Measurements from ENCODE around the gene CTIF.

DNA sequence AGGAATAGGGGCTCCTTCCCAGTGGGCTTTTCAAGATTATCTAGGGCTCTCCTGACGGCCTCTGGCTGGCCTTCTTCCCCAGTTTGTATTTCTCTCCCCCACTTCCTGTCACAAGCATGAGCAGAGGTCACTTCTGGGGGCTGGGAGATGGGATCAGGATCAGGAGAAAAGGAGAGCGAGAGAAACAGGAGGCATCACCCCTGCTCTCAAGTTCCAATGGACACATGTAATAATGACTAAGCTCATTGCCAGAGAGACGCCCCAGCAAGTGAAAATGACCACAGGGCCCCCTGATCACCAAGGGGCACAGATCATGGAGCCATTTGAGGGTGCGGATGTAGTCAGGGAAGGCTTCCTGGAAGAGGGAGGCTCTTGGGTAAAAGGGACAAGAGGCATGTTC lies 319.8 kb downstream of the CTIF start:
- TF ChIP-seq, protein P1, sequence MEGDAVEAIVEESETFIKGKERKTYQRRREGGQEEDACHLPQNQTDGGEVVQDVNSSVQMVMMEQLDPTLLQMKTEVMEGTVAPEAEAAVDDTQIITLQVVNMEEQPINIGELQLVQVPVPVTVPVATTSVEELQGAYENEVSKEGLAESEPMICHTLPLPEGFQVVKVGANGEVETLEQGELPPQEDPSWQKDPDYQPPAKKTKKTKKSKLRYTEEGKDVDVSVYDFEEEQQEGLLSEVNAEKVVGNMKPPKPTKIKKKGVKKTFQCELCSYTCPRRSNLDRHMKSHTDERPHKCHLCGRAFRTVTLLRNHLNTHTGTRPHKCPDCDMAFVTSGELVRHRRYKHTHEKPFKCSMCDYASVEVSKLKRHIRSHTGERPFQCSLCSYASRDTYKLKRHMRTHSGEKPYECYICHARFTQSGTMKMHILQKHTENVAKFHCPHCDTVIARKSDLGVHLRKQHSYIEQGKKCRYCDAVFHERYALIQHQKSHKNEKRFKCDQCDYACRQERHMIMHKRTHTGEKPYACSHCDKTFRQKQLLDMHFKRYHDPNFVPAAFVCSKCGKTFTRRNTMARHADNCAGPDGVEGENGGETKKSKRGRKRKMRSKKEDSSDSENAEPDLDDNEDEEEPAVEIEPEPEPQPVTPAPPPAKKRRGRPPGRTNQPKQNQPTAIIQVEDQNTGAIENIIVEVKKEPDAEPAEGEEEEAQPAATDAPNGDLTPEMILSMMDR (IDR thresholded peaks at IDR 0.05 in 8 of 11, conservative IDR thresholded peaks at IDR 0.05 in 3 of 11) = no peak
- TF ChIP-seq POLR2AphosphoS5 (IDR thresholded peaks at IDR 0.05) = no peak
